GM10248 (cell line): ENCODE measurements around the gene CRLF1.
"Not testable (repeated sequence)": the region's sequence is repeated elsewhere in the genome, so short reads cannot be mapped to it uniquely, and the experiment has no call there.

Experiments used
- CTCF ChIA-PET: fragments of 300-600 bp; sonication (Branson Sonifier 250); formaldehyde crosslinking; extraction: SDS; loops from one replicate; lab custom pipeline; 2021; ENCODE audit warnings: antibody characterized with exemption; lab: Yijun Ruan, JAX
- POLR2A ChIA-PET: fragments of 350-650 bp; sonication (Branson Sonifier 250); formaldehyde crosslinking; extraction: SDS; loops from one replicate; lab custom pipeline; 2020; ENCODE audit warnings: antibody characterized with exemption; lab: Yijun Ruan, JAX
- DNase-seq: peaks from one replicate; pipeline ENCODE4 v3.0.0; 2012; ENCODE audit errors: extremely low spot score
- TF ChIP-seq, protein P1 (sequence below): IDR thresholded peaks from 2 replicates; pipeline ENCODE4 v1.5.1; 2012; ENCODE audit warnings: mild to moderate bottlenecking, low read depth; ENCODE audit errors: extremely low read depth, missing control alignments, control extremely low read depth

Gene CRLF1

DNA sequence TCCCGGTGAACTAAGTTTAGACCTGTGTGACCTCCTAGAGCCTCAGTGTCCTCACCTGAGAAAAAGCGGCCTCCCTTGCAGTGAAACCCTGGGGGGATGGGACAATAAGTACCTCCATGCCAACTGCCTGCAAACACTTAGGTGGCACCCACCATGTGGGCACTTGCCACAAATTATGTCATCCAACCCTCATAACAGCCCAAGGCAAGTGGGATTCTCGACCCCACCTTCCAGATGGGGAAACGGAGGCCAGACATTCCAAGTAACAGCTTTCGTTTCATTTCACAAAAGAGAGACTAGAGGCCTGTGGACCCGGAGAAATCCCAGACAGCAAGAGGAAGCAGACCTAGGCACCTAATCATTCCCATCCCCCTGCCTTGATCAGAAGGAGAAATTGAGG, 11.1 kb downstream of the CRLF1 start:
- POLR2A ChIA-PET = no interaction called here

GRCh38 chr19:18594824-18595373, 11.7 kb downstream of the CRLF1 start:
- ChIA-PET POLR2A (interaction anchor here (0.7 to 1.5 kb wide), 2 partner anchors 96 to 324 kb away, joined by 3 to 6 read pairs; partner anchors contain the start of genes COPE and DDX49), CTCF (interaction anchor here (1.0 to 3.6 kb wide), 12 partner anchors 8 to 256 kb away, joined by 3 to 21 read pairs (median 6); partner anchors contain the start of gene TMEM59L)
- TF ChIP-seq, protein P1, sequence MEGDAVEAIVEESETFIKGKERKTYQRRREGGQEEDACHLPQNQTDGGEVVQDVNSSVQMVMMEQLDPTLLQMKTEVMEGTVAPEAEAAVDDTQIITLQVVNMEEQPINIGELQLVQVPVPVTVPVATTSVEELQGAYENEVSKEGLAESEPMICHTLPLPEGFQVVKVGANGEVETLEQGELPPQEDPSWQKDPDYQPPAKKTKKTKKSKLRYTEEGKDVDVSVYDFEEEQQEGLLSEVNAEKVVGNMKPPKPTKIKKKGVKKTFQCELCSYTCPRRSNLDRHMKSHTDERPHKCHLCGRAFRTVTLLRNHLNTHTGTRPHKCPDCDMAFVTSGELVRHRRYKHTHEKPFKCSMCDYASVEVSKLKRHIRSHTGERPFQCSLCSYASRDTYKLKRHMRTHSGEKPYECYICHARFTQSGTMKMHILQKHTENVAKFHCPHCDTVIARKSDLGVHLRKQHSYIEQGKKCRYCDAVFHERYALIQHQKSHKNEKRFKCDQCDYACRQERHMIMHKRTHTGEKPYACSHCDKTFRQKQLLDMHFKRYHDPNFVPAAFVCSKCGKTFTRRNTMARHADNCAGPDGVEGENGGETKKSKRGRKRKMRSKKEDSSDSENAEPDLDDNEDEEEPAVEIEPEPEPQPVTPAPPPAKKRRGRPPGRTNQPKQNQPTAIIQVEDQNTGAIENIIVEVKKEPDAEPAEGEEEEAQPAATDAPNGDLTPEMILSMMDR = no peak
- no peak for DNase-seq

More for the DNA sequence above, 11.1 kb downstream of the CRLF1 start:
- CTCF ChIA-PET = interaction anchor here (1.1 to 3.6 kb wide), 5 partner anchors 21 to 255 kb away, joined by 3 to 21 read pairs (median 3); no protein-coding TSS in a partner anchor
- TF ChIP-seq, protein P1 = no peak
- DNase-seq = no peak

- POLR2A ChIA-PET = interaction anchor here (0.7 to 1.5 kb wide), 2 partner anchors 97 to 325 kb away, joined by 3 to 6 read pairs; partner anchors contain the start of genes COPE and DDX49
- TF ChIP-seq, protein P1 = peak; percentile 83
- DNase-seq = peak; percentile 92
- CTCF ChIA-PET = interaction anchor here (0.6 to 3.6 kb wide), 28 partner anchors 9 to 283 kb away, joined by 3 to 21 read pairs (median 4); partner anchors contain the start of genes TMEM59L and UBA52
These were observed 12.3 kb downstream of the CRLF1 start for GRCh38 chr19:18594096-18594823.

DNA sequence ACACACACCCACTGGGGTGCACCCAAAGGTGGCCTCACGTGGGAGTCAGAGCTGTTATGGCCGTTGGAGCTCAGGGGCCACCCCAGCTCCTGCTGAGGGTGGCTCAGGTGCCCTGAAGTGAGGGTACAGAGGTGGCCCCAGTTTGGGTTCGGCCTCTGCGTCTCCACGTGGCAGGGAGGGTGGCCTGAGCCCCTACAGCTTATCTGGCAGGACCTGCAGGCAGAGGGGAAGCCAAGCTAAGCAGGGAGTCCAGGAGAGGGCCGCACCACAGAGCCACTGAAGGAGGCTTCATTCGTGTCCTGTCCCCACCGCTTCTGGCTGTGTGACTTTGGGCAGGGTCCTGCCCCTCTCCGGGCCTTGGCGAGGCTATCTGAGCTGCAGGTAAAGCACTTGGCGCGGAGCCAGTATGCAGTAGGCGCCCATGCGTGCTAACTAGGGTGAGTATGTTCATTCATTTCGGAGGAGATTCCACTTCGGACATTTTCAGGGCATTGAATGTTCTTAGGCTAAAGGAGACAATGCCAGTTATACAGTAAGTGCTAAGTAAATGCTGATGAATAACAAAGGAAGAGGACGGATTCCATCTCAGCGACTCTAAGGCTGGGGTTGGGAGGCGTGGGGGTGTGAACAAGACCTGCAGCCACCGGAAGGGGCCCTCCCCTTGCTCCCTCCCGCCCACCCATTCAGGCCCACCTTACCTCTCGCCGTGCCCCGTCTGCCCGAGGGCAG, 13.1 kb downstream of the CRLF1 start:
- TF ChIP-seq, protein P1 = no peak
- no peak for DNase-seq
- POLR2A ChIA-PET = interaction anchor here (1.5 kb wide), 1 partner anchor 326 kb away, joined by 6 read pairs; the partner anchor contains the start of genes COPE and DDX49
- CTCF ChIA-PET = interaction anchor here (0.6 to 3.6 kb wide), 28 partner anchors 8 to 284 kb away, joined by 3 to 21 read pairs (median 4); partner anchors contain the start of genes TMEM59L and UBA52

- CTCF ChIA-PET = interaction anchor here (1.4 to 3.6 kb wide), 6 partner anchors 21 to 254 kb away, joined by 3 to 21 read pairs (median 10); partner anchors contain the start of gene UBA52
- DNase-seq = not testable (repeated sequence)
- POLR2A ChIA-PET = interaction anchor here (0.6 kb wide), 1 partner anchor 16 kb away, joined by 6 read pairs; no protein-coding TSS in a partner anchor
These were observed 13.9 kb downstream of the CRLF1 start for GRCh38 chr19:18592732-18593131.

DNA sequence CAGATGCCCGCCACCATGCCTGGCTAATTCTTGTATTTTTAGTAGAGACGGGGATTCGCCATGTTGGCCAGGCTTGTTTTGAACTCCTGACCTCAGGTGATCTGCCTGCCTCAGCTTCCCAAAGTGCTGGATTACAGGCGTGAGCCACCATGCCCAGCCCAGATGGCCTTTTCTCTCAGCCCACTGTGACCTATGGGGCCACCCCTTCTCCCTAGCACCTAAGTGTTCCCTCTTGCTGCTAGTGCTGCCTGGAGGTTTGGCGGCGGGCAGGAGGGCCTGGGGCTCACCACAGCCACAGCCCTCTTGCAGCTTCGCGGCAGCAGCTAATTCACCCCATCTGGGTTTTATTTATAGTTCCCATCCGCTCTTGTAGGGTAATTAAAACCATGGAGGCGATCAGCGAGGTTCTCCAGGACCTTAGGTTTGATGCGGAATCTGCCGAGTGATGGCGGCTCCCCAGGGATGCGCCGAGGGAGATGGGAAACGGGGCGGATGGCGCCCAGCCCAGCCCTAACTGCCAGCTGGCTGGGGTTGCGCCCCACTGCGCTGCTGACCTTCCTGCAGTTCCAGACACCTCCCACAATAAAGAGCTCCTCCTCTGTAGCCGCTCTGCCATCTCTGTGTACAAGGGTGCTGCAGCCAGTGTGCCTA, 14.7 kb downstream of the CRLF1 start:
- ChIA-PET POLR2A (no interaction called here), CTCF (interaction anchor here (1.4 to 7.9 kb wide), 4 partner anchors 16 to 255 kb away, joined by 3 to 111 read pairs (median 12); partner anchors contain the start of gene UBA52)
- TF ChIP-seq, protein P1 = no peak
- no peak for DNase-seq
